Tibial nerve (tissue), 3 donors: ENCODE measurements around the gene STOX2.

ENCODE experiments used
- CTCF ChIP-seq, 5 experiments: fragments of 200-600 bp in 3 of 5; fragments of 450-650 bp in 2 of 5; sonication (generic) in 3 of 5; IDR thresholded peaks; one replicate each; pipeline ENCODE4 v1.5.1; 2016 to 2019; ENCODE audit warnings: antibody characterized with exemption in 5 of 5, mild to moderate bottlenecking in 3 of 5, moderate library complexity in 2 of 5
- POLR2A ChIP-seq, 2 donors: fragments of 450-650 bp; IDR thresholded peaks; one replicate each; pipeline ENCODE4 v1.6.1; 2017; ENCODE audit warnings: antibody characterized with exemption in 2 of 2, mild to moderate bottlenecking in 2 of 2, moderate library complexity in 2 of 2

GRCh38 chr4:183934761-183935160 lies 29.7 kb downstream of the STOX2 start:
- TF ChIP-seq CTCF (IDR thresholded peaks at IDR 0.05), result no peak
- TF ChIP-seq POLR2A (IDR thresholded peaks at IDR 0.05), result no peak
